Right atrium auricular region (tissue), 2 donors: ENCODE data around the gene SYNGR4. TPM values are rescaled to one million over a fixed set of nuclear protein-coding genes. Genes with fewer than 3 reads are reported as not detected.

Source experiments
- DNase-seq: peaks from one replicate; pipeline ENCODE4 v3.0.0-alpha.2; 2019; ENCODE audit warnings: low spot score
- H3K27ac ChIP-seq, 2 donors: fragments of 200-600 bp; sonication (generic); 1 replicate in 1 of 2; 2 replicates in 1 of 2; pipeline ENCODE4 v1.5.1; 2016 to 2019
- H3K27me3 ChIP-seq, 2 donors: fragments of 200-600 bp; sonication (generic); one replicate each; pipeline versions ENCODE4 v1.5.1 to v1.6.0; 2017 to 2019
- H3K36me3 ChIP-seq: fragments of 200-600 bp; sonication (generic); one replicate; pipeline ENCODE4 v1.5.1; 2016
- H3K4me1 ChIP-seq, 2 donors: fragments of 200-600 bp; sonication (generic); one replicate each; pipeline versions ENCODE4 v1.5.1 to v1.6.0; 2017 to 2019
- H3K4me3 ChIP-seq, 2 donors: fragments of 200-600 bp; sonication (generic); 1 replicate in 1 of 2; 2 replicates in 1 of 2; pipeline ENCODE4 v1.5.1; 2017 to 2019; ENCODE audit warnings: mild to moderate bottlenecking in 1 of 2, moderate library complexity in 1 of 2
- H3K9me3 ChIP-seq, 2 donors: fragments of 200-600 bp; sonication (generic); one replicate each; pipeline ENCODE4 v1.5.1; 2019
- total RNA-seq, 2 donors: library from RNA; depleted of rRNA; stranded (reverse); fragments of >200 nt; gene quantifications; one replicate each; pipeline ENCODE4 v1.1.0, GENCODE V29; 2016
- TF ChIP-seq, protein P1 (sequence below), 2 donors: fragments of 200-600 bp; sonication (generic); IDR thresholded peaks; one replicate each; pipeline ENCODE4 v1.5.1; 2019; ENCODE audit warnings: antibody characterized with exemption in 2 of 2

SYNGR4 gene
- total RNA-seq, 2 donors from 2014 or later = not detected

DNA sequence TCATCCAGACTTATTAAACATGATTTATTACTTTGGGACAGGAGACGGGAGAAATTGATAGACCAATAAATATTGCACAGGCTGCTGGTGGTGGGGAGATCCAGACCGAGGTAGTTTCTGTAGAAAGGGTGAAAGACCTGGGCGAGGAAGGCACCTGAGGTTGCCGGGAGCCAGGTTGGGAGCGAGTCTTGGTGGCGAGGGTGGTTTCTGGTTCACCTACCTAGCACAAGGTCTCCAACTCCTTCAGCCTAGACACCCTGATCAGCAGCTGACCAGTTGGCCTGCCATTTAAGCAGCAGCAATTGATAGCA, 31.9 kb upstream of the SYNGR4 start:
- H3K4me3 ChIP-seq = peak overlapping the region in 1 of 2 donors; percentile 52
- H3K4me1 ChIP-seq = peaks cover 0 to 42% of the 10 kb centered on the region in 2 donors
- TF ChIP-seq, protein P1, sequence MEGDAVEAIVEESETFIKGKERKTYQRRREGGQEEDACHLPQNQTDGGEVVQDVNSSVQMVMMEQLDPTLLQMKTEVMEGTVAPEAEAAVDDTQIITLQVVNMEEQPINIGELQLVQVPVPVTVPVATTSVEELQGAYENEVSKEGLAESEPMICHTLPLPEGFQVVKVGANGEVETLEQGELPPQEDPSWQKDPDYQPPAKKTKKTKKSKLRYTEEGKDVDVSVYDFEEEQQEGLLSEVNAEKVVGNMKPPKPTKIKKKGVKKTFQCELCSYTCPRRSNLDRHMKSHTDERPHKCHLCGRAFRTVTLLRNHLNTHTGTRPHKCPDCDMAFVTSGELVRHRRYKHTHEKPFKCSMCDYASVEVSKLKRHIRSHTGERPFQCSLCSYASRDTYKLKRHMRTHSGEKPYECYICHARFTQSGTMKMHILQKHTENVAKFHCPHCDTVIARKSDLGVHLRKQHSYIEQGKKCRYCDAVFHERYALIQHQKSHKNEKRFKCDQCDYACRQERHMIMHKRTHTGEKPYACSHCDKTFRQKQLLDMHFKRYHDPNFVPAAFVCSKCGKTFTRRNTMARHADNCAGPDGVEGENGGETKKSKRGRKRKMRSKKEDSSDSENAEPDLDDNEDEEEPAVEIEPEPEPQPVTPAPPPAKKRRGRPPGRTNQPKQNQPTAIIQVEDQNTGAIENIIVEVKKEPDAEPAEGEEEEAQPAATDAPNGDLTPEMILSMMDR (IDR thresholded peaks at IDR 0.05) = no peak
- DNase-seq = no peak
- peak overlapping the region; percentile 87 to 89 for H3K27ac ChIP-seq
- H3K27me3 ChIP-seq = no peaks in the 10 kb centered on the region
- no peaks in the 10 kb centered on the region for H3K9me3 ChIP-seq
- peaks cover 6% of the 10 kb centered on the region for H3K36me3 ChIP-seq

DNA sequence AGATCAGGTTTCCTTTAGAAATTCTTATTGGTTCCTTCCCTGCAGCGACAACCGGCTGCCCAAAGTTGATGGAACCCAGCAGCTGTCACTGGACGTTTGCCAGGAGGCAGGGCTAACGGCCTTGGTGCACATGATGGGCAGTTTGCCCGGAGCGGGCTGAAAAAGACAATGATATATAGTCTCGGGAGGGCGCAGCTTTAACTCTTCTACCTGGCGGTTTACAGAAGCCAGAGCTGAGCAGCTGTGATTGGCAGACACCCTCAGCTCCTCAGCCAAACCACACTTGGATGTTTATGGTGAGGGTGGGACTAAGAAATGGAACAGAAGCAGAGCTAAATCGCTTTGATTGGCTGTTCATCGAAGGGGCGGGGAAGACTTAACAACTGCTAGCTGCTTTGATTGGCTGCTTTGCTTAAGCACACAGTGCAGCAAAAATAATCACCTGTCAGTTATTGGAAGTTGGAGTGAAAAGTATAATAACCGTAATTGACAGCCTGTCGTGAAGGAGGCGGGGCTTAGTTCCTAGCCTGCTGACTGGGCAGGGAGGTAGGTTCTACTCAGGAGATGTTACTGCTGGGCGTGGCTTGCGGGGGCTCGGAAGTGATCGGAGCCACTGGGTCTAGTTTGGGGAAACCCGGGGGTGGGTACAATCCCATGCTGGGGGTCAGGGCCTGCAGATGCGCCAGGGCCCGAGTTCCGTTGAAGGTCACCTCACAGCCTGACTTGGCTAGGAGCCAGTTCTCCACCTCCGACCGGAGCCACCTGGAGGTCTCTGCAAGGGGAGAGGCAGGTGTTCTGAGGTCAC, 31.3 kb upstream of the SYNGR4 start:
- H3K9me3 ChIP-seq = no peaks in the 10 kb centered on the region
- TF ChIP-seq, protein P1 (IDR thresholded peaks at IDR 0.05) = no peak
- no peaks in the 10 kb centered on the region for H3K27me3 ChIP-seq
- H3K27ac ChIP-seq = peak overlapping the region; percentile 87 to 89
- H3K36me3 ChIP-seq = no peaks in the 10 kb centered on the region
- H3K4me3 ChIP-seq = peak overlapping the region; percentile 32 to 52
- H3K4me1 ChIP-seq = peaks cover 0 to 37% of the 10 kb centered on the region in 2 donors
- peak; percentile 89 for DNase-seq

DNA sequence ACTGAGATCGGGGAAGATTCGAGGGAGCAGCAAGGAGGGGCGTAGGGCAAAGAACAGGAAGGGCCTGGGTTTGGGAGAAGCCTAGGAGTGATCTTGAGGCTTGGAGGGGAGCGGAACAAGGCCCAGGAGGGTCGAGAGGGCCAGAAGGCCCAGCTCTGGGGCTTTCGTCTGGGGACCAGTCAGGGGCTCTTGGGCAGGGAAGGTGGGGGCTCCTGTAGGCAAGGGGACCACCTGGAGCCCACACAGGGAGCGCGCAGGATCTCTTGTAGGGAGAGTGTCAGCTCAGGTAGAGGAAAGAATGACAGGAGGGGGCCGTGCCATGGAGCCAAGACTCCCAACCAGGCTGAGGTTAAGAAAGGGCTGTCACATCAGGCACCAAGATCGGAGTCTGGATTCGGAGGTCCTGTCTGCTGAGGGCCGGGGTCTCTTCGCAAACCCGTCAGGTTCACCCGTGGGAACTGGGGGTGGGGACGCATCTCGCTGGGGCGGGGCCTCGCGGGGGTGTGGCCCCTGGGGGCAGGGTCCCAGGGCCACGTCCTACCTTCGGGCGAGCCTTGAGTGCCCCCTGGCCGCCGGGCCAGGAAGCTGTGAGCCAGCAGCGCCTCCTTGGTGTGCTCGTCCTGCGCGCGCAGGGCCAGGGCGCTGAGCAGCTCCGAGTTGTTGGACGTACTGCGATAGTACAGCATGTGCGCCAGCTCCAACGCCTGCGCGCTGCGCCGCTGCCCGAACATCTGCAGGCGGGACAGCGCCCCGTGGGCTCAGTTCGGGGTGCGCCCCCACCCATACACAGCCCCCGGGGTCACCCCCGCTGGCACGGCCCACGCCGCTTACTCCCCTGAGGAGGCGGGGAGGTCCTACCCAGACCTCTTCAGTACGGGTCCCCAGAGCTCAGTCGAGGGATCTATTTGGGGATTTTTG, 30.4 kb upstream of the SYNGR4 start:
- H3K36me3 ChIP-seq = no peaks in the 10 kb centered on the region
- peak overlapping the region; percentile 32 to 52 for H3K4me3 ChIP-seq
- H3K27ac ChIP-seq = peak overlapping the region; percentile 87 to 89
- H3K9me3 ChIP-seq = no peaks in the 10 kb centered on the region
- DNase-seq = peak; percentile 93
- TF ChIP-seq, protein P1 (IDR thresholded peaks at IDR 0.05) = peak; percentile 73 to 91
- H3K27me3 ChIP-seq = no peaks in the 10 kb centered on the region
- peaks cover 0 to 37% of the 10 kb centered on the region in 2 donors for H3K4me1 ChIP-seq

DNA sequence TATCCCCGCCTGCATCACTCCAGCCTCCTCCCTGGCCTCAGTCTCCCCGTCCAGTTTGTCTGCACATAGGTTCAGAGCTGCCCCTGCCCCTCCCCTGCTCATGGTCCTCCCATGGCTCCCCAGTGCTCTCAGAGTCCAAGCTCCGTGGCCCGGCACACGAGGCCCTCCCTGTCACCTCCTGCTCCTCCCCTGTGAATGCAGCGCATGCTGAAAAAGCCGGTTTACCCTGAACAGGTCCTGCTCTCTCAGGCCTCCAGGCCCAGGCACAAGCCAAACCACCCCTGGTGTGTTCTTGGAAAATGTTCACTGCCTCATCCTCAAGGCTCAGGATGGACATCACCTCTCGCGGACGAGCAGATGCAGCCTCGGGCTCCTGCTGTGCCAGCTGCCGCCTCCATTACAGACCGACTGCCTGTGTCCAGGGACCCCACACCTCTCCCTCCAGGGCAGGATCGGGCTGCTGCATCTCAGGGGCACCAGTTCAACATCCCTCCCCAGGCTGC, 25.9 kb upstream of the SYNGR4 start:
- DNase-seq = no peak
- no peak overlapping the region for H3K27ac ChIP-seq
- TF ChIP-seq, protein P1 (IDR thresholded peaks at IDR 0.05) = no peak
- peaks cover 0 to 9% of the 10 kb centered on the region in 2 donors for H3K4me1 ChIP-seq
- H3K4me3 ChIP-seq = no peak overlapping the region
- no peaks in the 10 kb centered on the region for H3K36me3 ChIP-seq
- no peaks in the 10 kb centered on the region for H3K27me3 ChIP-seq
- H3K9me3 ChIP-seq = no peaks in the 10 kb centered on the region

DNA sequence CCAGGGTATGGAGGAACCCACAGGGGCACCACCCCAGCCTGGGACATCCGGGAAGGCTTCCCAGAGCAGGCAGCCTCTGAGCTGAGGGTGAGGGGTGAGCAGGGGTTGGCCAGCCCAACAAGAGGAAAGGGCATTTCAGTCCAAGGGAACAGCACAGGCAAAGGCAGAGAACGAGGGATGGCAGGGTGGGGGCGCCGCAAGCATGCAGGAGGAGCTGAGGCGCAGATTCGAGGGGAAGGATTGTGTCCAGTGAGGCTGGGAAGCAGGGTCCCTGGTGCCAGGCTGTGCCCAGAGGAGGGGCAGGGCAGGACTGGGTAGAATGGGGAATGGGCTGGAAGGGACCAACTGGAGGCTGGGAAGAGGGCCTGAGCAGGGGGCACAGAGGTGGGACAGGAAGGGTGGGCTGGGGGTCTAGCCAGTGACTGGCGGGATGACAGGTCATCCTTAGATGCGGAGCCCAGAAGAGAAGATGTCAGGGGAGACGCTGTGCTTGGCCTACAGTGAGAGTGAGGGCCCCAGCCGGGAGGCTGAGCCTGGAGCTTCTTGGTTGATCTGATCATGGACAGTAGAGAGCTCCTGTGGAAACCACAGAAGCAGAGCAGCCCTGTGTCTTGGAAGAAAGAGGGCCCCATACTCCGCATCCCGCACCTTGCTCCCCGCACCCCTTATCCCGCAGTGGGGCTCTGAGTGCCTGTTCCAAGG, 25.2 kb upstream of the SYNGR4 start:
- TF ChIP-seq, protein P1 (IDR thresholded peaks at IDR 0.05) = no peak
- Histone ChIP-seq H3K9me3 (no peaks in the 10 kb centered on the region), H3K4me1 (peaks cover 0 to 2% of the 10 kb centered on the region in 2 donors), H3K27ac (no peak overlapping the region), H3K27me3 (no peaks in the 10 kb centered on the region), H3K36me3 (no peaks in the 10 kb centered on the region), H3K4me3 (no peak overlapping the region)
- no peak for DNase-seq
